ENCODE results near the gene AHRR.

Gene AHRR

DNA sequence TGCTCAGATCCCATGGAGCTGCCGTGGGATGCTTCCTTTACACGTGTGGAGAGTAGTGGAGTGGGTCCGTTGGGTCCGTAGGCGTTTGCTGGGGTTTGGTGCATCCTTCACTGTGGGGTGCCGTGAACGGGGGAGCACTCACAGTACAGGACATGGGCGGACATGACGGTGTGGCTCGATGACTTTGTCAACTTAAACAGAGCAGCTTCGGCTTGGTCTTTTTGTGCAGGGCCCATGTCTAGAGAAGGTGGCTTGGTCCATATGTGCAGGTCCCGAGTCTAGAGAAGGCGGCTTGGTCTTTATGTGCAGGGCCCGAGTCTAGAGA, 95.1 kb downstream of the AHRR start:
- no peak for ATAC-seq (ENCODE audit: low read depth)
- H3K36me3 ChIP-seq (ENCODE audit: low read depth) = no peaks in the 10 kb centered on the region
- H3K4me3 ChIP-seq (ENCODE audit: severe bottlenecking) = no peak overlapping the region
- H3K9me3 ChIP-seq (ENCODE audit: severe bottlenecking) = no peaks in the 10 kb centered on the region
- no peak overlapping the region for H3K27ac ChIP-seq (ENCODE audit: poor library complexity, severe bottlenecking)
- peaks cover 7% of the 10 kb centered on the region for H3K4me1 ChIP-seq (ENCODE audit: insufficient read depth, poor library complexity, severe bottlenecking)
- TF ChIP-seq, protein P1, sequence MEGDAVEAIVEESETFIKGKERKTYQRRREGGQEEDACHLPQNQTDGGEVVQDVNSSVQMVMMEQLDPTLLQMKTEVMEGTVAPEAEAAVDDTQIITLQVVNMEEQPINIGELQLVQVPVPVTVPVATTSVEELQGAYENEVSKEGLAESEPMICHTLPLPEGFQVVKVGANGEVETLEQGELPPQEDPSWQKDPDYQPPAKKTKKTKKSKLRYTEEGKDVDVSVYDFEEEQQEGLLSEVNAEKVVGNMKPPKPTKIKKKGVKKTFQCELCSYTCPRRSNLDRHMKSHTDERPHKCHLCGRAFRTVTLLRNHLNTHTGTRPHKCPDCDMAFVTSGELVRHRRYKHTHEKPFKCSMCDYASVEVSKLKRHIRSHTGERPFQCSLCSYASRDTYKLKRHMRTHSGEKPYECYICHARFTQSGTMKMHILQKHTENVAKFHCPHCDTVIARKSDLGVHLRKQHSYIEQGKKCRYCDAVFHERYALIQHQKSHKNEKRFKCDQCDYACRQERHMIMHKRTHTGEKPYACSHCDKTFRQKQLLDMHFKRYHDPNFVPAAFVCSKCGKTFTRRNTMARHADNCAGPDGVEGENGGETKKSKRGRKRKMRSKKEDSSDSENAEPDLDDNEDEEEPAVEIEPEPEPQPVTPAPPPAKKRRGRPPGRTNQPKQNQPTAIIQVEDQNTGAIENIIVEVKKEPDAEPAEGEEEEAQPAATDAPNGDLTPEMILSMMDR (IDR thresholded peaks at IDR 0.05; ENCODE audit: poor library complexity, severe bottlenecking) = no peak
- H3K27me3 ChIP-seq (ENCODE audit: insufficient read depth, poor library complexity, severe bottlenecking) = no peaks in the 10 kb centered on the region
- no peak for DNase-seq (ENCODE audit: low spot score)

DNA sequence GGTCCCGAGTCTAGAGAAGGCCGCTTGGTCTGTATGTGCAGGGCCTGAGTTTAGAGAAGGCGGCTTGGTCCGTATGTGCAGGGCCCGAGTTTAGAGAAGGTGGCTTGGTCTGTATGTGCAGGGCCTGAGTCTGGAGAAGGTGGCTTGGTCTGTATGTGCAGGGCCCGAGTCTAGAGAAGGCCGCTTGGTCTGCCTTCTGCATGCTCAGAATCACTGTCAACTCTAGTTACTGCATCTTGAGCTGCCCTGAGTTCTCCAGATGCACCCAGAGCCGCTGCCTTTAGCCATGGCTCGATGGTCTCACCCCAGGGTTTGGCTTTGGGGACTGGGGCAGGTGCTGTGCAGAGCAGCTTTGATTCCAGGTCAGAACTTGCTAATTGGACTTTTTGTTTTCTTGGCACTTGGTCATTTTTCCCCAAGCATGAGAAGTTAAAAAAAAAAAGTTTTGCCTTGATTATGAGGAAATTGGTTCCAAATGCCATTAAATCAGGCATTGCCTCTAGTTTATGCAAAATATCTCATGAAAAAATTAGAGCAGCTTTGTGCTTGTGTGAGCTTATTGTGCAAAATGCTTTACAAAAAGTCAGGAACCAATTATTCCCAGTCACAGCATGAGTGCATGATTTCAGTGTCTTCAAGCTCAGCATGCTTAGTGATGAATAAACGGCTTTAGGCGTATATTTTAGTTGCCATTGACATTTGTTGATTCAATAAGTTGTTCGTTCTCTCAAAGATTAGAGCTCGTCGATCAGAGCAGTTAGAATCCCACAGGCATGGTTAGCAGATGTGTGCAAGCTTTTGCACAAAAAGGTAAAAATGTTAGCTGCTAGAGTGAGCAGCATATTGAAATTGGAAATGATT, 96.0 kb downstream of the AHRR start:
- Histone ChIP-seq H3K27me3 (ENCODE audit: insufficient read depth, poor library complexity, severe bottlenecking) (no peaks in the 10 kb centered on the region), H3K4me1 (ENCODE audit: insufficient read depth, poor library complexity, severe bottlenecking) (peaks cover 7% of the 10 kb centered on the region), H3K27ac (ENCODE audit: poor library complexity, severe bottlenecking) (no peak overlapping the region), H3K4me3 (ENCODE audit: severe bottlenecking) (no peak overlapping the region), H3K36me3 (ENCODE audit: low read depth) (no peaks in the 10 kb centered on the region), H3K9me3 (ENCODE audit: severe bottlenecking) (no peaks in the 10 kb centered on the region)
- DNase-seq (ENCODE audit: low spot score) (no peak), ATAC-seq (ENCODE audit: low read depth) (no peak)
- TF ChIP-seq, protein P1 (IDR thresholded peaks at IDR 0.05; ENCODE audit: poor library complexity, severe bottlenecking) = no peak

DNA sequence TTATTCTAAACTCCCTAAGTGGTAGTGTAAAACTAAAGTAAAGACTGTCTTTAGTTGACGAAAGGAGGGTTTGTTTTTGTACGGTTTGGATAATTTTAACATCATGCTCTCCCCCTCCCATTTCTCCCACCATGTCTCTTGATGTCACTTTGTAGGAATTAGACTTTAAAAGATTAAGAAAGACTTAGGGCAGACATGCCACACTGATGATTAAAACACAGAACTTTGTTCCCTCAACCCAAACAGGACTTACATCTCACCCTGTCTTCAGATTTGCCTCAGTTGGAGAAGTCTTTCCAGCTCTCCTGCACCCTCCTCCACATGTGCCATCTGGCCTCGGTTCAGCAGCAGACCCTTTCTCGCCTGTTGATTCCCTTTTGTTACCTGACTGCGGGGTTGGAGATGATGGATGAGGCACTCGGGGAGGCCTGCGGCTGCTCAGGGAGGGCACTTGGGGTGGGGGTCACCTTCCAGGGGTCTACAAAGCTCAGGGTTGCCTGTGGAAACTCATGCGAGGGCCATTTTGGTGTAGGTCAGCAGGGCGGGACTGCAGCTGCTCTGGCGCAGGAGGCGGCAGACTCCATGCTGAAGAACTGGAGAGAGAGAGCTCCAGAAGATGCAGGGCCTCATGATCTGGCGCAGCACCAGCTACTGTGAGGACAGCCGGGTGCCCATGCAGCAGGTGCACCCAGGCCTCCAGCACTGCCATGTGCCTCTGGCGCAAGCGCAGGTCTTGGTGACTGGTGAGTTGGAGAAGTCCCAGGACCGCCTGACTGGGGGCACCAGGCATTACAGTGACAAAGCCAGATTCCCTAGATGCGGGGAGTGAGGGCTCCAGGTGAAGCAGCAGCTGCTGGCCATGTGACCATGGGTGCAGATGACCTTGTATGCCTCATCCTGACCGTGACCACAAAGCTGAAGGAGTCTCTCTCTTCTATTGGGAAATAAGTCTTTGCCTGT, 96.9 kb downstream of the AHRR start:
- no peak for DNase-seq (ENCODE audit: low spot score)
- Histone ChIP-seq H3K4me1 (ENCODE audit: insufficient read depth, poor library complexity, severe bottlenecking) (peaks cover 4% of the 10 kb centered on the region), H3K9me3 (ENCODE audit: severe bottlenecking) (no peaks in the 10 kb centered on the region), H3K36me3 (ENCODE audit: low read depth) (no peaks in the 10 kb centered on the region), H3K27me3 (ENCODE audit: insufficient read depth, poor library complexity, severe bottlenecking) (no peaks in the 10 kb centered on the region), H3K27ac (ENCODE audit: poor library complexity, severe bottlenecking) (no peak overlapping the region), H3K4me3 (ENCODE audit: severe bottlenecking) (no peak overlapping the region)
- TF ChIP-seq, protein P1 (IDR thresholded peaks at IDR 0.05; ENCODE audit: poor library complexity, severe bottlenecking) = no peak
- no peak for ATAC-seq (ENCODE audit: low read depth)

DNA sequence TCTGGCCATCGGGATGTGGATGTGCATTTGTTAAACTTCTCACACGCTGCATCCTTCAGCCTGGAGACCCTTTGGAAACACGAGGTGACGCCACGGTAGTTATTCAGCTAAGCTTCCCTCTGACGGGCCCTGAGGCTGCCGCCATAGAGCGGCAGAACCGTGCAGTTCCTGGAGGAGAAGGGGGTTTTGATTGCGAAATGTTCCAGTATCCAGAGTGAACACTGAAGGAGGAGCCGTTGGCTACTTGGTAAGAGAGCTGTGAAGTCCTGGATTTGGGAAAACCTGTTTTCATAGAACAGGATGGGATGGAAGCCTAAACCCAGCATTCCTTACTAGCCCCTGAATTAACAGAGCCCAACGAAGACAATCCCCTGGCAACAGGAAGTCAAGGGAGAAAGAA, 98.5 kb downstream of the AHRR start:
- Histone ChIP-seq H3K4me3 (ENCODE audit: severe bottlenecking) (no peak overlapping the region), H3K27me3 (ENCODE audit: insufficient read depth, poor library complexity, severe bottlenecking) (no peaks in the 10 kb centered on the region), H3K27ac (ENCODE audit: poor library complexity, severe bottlenecking) (no peak overlapping the region), H3K4me1 (ENCODE audit: insufficient read depth, poor library complexity, severe bottlenecking) (peaks cover 6% of the 10 kb centered on the region), H3K36me3 (ENCODE audit: low read depth) (no peaks in the 10 kb centered on the region), H3K9me3 (ENCODE audit: severe bottlenecking) (no peaks in the 10 kb centered on the region)
- DNase-seq (ENCODE audit: low spot score) (no peak), ATAC-seq (ENCODE audit: low read depth) (no peak)
- TF ChIP-seq, protein P1 (IDR thresholded peaks at IDR 0.05; ENCODE audit: poor library complexity, severe bottlenecking) = no peak

Measured in RWPE2 (cell line).